ENCODE data around the gene NDUFS6. TPM values are rescaled to one million over a fixed set of nuclear protein-coding genes. Genes with fewer than 3 reads are reported as not detected.

Gene NDUFS6
- total and polyA plus RNA-seq, 2 of the 4 experiments (the other 2 are of a cell fraction), result 10.4 to 69.0 TPM

GRCh38 chr5:1827886-1828397 is 26.7 kb downstream of the NDUFS6 start:
- H3K9ac ChIP-seq (ENCODE audit: low read depth, low read length), result no peak overlapping the region
- H2BK20ac ChIP-seq (ENCODE audit: low read depth, low read length), result no peak overlapping the region
- dilution Hi-C loops (cut with HindIII; ENCODE audit: low sequenced_read_pairs, unreplicated experiment) (no loop called here), intact Hi-C loops (cut with micrococcal nuclease) (no loop called here), in situ Hi-C loops (cut with MboI; ENCODE audit: low sequenced_read_pairs) (no loop called here)
- H2AK5ac ChIP-seq (ENCODE audit: low read depth, low read length), result no peak overlapping the region
- H3K4me3 ChIP-seq (ENCODE audit: insufficient read depth, low read depth, low read length), result no peak overlapping the region
- H4K20me1 ChIP-seq (ENCODE audit: insufficient read depth, low read length), result no peaks in the 10 kb centered on the region
- no peak overlapping the region for H2BK15ac ChIP-seq (ENCODE audit: low read depth, low read length)
- H2AFZ ChIP-seq (replicated peaks; ENCODE audit: low read length, poor library complexity), result no peak overlapping the region
- POLR2A ChIA-PET (ENCODE audit: unreplicated experiment), result no interaction called here
- H2AK9ac ChIP-seq (replicated peaks; ENCODE audit: low read depth, low read length, poor library complexity), result no peak overlapping the region
- H4K5ac ChIP-seq (ENCODE audit: low read depth, low read length), result no peak overlapping the region
- BruUV-seq (replicated peaks), result no TSS peak
- no peak for DNase-seq
- no peak overlapping the region for H3K27ac ChIP-seq (ENCODE audit: insufficient read depth, low read length)
- no peak overlapping the region for H3K23ac ChIP-seq (ENCODE audit: low read depth, low read length)
- H3K9me1 ChIP-seq (ENCODE audit: insufficient read depth, low read length), result peaks cover 2% of the 10 kb centered on the region; the same call in 1 of the 2 replicates
- H3K18ac ChIP-seq (ENCODE audit: low read depth, low read length), result no peak overlapping the region
- H4K8ac ChIP-seq (ENCODE audit: low read depth in 2 of 2, low read length in 2 of 2), result no peak overlapping the region
- H4K91ac ChIP-seq (ENCODE audit: insufficient read depth, low read depth, low read length), result no peak overlapping the region
- no peak overlapping the region for H2BK120ac ChIP-seq (ENCODE audit: low read depth, low read length)
- no peak overlapping the region for H3K4me2 ChIP-seq (ENCODE audit: low read depth, low read length)
- CTCF ChIA-PET, result no interaction called here
- no peaks in the 10 kb centered on the region; the same call in 1 of the 2 replicates for H3K4me1 ChIP-seq (ENCODE audit: control insufficient read depth, insufficient read depth, low read length)
- no peak for ATAC-seq (ENCODE audit: low read depth)
- H3K79me1 ChIP-seq (ENCODE audit: low read depth in 1 of 2, low read length in 2 of 2), result no peaks in the 10 kb centered on the region
- no peaks in the 10 kb centered on the region; the same call in 1 of the 2 replicates for H3K27me3 ChIP-seq (ENCODE audit: control insufficient read depth, insufficient read depth, low read length)
- peaks cover 12% of the 10 kb centered on the region for H3K36me3 ChIP-seq (ENCODE audit: control insufficient read depth, insufficient read depth, low read length)
- no peak for TF ChIP-seq FOS (IDR thresholded peaks at IDR 0.05; ENCODE audit: low read depth, low read length)
- no peak for TF ChIP-seq MAFK (IDR thresholded peaks at IDR 0.05; ENCODE audit: low read depth, low read length)
- TF ChIP-seq BHLHE40 (IDR thresholded peaks at IDR 0.05; ENCODE audit: low read depth, low read length), result no peak
- TF ChIP-seq MAZ (IDR thresholded peaks at IDR 0.05; ENCODE audit: borderline replicate concordance, low read depth, low read length), result no peak
- no peak for TF ChIP-seq MXI1 (IDR thresholded peaks at IDR 0.05; ENCODE audit: borderline replicate concordance, low read depth, low read length)
- TF ChIP-seq CHD1 (IDR thresholded peaks at IDR 0.05; ENCODE audit: low read depth, low read length), result no peak
- no peak for TF ChIP-seq CEBPB (IDR thresholded peaks at IDR 0.05; ENCODE audit: low read depth, low read length)
- TF ChIP-seq SMC3 (IDR thresholded peaks at IDR 0.05; ENCODE audit: low read depth, low read length), result no peak
- no peak for TF ChIP-seq RCOR1 (IDR thresholded peaks at IDR 0.05; ENCODE audit: insufficient replicate concordance, low read length)
- no peak for TF ChIP-seq USF2 (IDR thresholded peaks at IDR 0.05; ENCODE audit: low read depth, low read length)
- TF ChIP-seq ELK1 (IDR thresholded peaks at IDR 0.05; ENCODE audit: borderline replicate concordance, low read depth, low read length), result no peak
- TF ChIP-seq CTCF (conservative IDR thresholded peaks at IDR 0.05; ENCODE audit: low read depth, low read length), result no peak
- no peak for TF ChIP-seq POLR2A (IDR thresholded peaks at IDR 0.05; ENCODE audit: low read depth, low read length)
- no peak for TF ChIP-seq RFX5 (IDR thresholded peaks at IDR 0.05; ENCODE audit: low read depth, low read length)
- TF ChIP-seq RAD21 (IDR thresholded peaks at IDR 0.05; ENCODE audit: low read length), result no peak
- no peak for TF ChIP-seq NFE2L2 (IDR thresholded peaks at IDR 0.05; ENCODE audit: low read depth, low read length)
- no peak overlapping the region for H3K4ac ChIP-seq (ENCODE audit: low read depth, low read length)
- H3K14ac ChIP-seq (replicated peaks; ENCODE audit: low read depth, low read length), result no peak overlapping the region
- no peak overlapping the region for H3K56ac ChIP-seq (ENCODE audit: extremely low read depth, insufficient read depth, low read length)
- H2BK5ac ChIP-seq (ENCODE audit: low read depth, low read length, poor library complexity, severe bottlenecking), result no peak overlapping the region
- no peaks in the 10 kb centered on the region for H3K9me3 ChIP-seq (ENCODE audit: control insufficient read depth, insufficient read depth, low read length)
- 60% methylated on average over 21 of the region's 39 CpGs; no CpG with 5 or more reads in 1 of the 2 experiments for WGBS, 2 experiments (ENCODE audit: extremely low coverage in 2 of 2, insufficient read length in 1 of 2)

All from IMR-90 (cell line).